GM12874 (cell line): ENCODE data around the gene CILP2.

ENCODE experiments used
- CTCF ChIP-seq: IDR thresholded peaks from 2 replicates; pipeline ENCODE4 v1.5.1; 2011; ENCODE audit warnings: low read depth, mild to moderate bottlenecking, control low read depth, low read length, moderate library complexity; ENCODE audit not compliant: insufficient read depth

The CILP2 gene

GRCh38 chr19:19520989-19521388, 17.1 kb upstream of the CILP2 start:
- no peak for TF ChIP-seq CTCF

GRCh38 chr19:19523177-19523576, 14.9 kb upstream of the CILP2 start:
- TF ChIP-seq CTCF = no peak

- no peak for TF ChIP-seq CTCF
Measured at GRCh38 chr19:19524053-19524452, 14.0 kb upstream of the CILP2 start.

GRCh38 chr19:19525611-19526380, 12.3 kb upstream of the CILP2 start:
- TF ChIP-seq CTCF = 0 out of 2 replicates have a peak, but pooled peaks have one; percentile 1

- TF ChIP-seq CTCF = no peak
Measured at GRCh38 chr19:19526581-19527370, 11.3 kb upstream of the CILP2 start.

GRCh38 chr19:19527371-19527656, 10.8 kb upstream of the CILP2 start:
- TF ChIP-seq CTCF = no peak

- no peak for TF ChIP-seq CTCF
Measured at GRCh38 chr19:19527674-19528625, 10.1 kb upstream of the CILP2 start.
